Activated B cell treated with CpG ODN at 0.5 μM for 24 hours (primary cell): ENCODE data around the gene ACBD6. TPM values are rescaled to one million over a fixed set of nuclear protein-coding genes. Genes with fewer than 3 reads are reported as not detected.

ENCODE experiments used
- ATAC-seq: fragments of 200-7000 bp; cut with Tn5 transposase; one replicate; pipeline ENCODE4 v1.10.0; 2021; ENCODE audit warnings: low read depth, mild to moderate bottlenecking, moderate library complexity
- CTCF ChIA-PET: fragments of 350-600 bp; sonication (Branson Sonifier 250); formaldehyde crosslinking; loops from one replicate; lab custom pipeline; 2021; ENCODE audit warnings: antibody characterized with exemption; lab: Charles Lee
- POLR2A ChIA-PET: fragments of 350-600 bp; sonication (Branson Sonifier 250); formaldehyde crosslinking; loops from one replicate; lab custom pipeline; 2021; ENCODE audit warnings: antibody characterized with exemption; lab: Charles Lee
- DNase-seq: peaks from one replicate; pipeline ENCODE4 v3.0.0; 2022
- H3K27ac Mint-ChIP-seq: one replicate; pipeline ENCODE4 v1.8.0; 2020; ENCODE audit warnings: mixed read lengths
- H3K27me3 Mint-ChIP-seq: one replicate; pipeline ENCODE4 v1.8.0; 2021; ENCODE audit warnings: mixed read lengths
- H3K36me3 Mint-ChIP-seq: one replicate; pipeline ENCODE4 v1.8.0; 2021; ENCODE audit warnings: low read depth, mixed read lengths
- H3K4me1 Mint-ChIP-seq: one replicate; pipeline ENCODE4 v1.8.0; 2021; ENCODE audit warnings: mixed read lengths
- H3K4me3 Mint-ChIP-seq: one replicate; pipeline ENCODE4 v1.8.0; 2020; ENCODE audit warnings: mild to moderate bottlenecking, mixed read lengths
- H3K9me3 Mint-ChIP-seq: one replicate; pipeline ENCODE4 v1.8.0; 2020; ENCODE audit warnings: mixed read lengths
- CTCF ChIP-seq: fragments of 200-600 bp; IDR thresholded peaks from one replicate; pipeline ENCODE4 v1.8.0; 2022; ENCODE audit warnings: antibody characterized with exemption, mild to moderate bottlenecking
- intact Hi-C: fragments of 100-400 bp; cut with micrococcal nuclease; formaldehyde crosslinking; loops from one replicate; pipeline ENCODE4 v1.15.1; 2024
- total RNA-seq: library from RNA; stranded (reverse); gene quantifications from 2 replicates; pipeline ENCODE4 v1.2.3, GENCODE V29; 2022

ACBD6 gene
- total RNA-seq, 1 donor from 2014 or later, result 61.5 TPM

- intact Hi-C loops, result no loop called here
- POLR2A ChIA-PET, result no interaction called here
- Mint-ChIP-seq H3K9me3 (peaks cover 4% of the 10 kb centered on the region), H3K27ac (no peak overlapping the region), H3K27me3 (no peaks in the 10 kb centered on the region), H3K4me3 (no peak overlapping the region), H3K36me3 (peaks cover 24% of the 10 kb centered on the region), H3K4me1 (no peaks in the 10 kb centered on the region)
- TF ChIP-seq CTCF, result no peak
- no peak for ATAC-seq
- DNase-seq, result no peak
- CTCF ChIA-PET, result no interaction called here
These were observed 207.7 kb downstream of the ACBD6 start for GRCh38 chr1:180294711-180295110.

GRCh38 chr1:180291004-180291403, 211.4 kb downstream of the ACBD6 start:
- no peaks in the 10 kb centered on the region for H3K27me3 Mint-ChIP-seq
- no peak for DNase-seq
- H3K36me3 Mint-ChIP-seq, result peaks cover 32% of the 10 kb centered on the region
- no peak overlapping the region for H3K4me3 Mint-ChIP-seq
- intact Hi-C loops, result no loop called here
- no peak overlapping the region for H3K27ac Mint-ChIP-seq
- no peaks in the 10 kb centered on the region for H3K4me1 Mint-ChIP-seq
- CTCF ChIA-PET, result no interaction called here
- TF ChIP-seq CTCF, result no peak
- POLR2A ChIA-PET, result no interaction called here
- ATAC-seq, result no peak
- H3K9me3 Mint-ChIP-seq, result peaks cover 4% of the 10 kb centered on the region

- no peak overlapping the region for H3K27ac Mint-ChIP-seq
- H3K27me3 Mint-ChIP-seq, result no peaks in the 10 kb centered on the region
- no peak for DNase-seq
- peaks cover 4% of the 10 kb centered on the region for H3K9me3 Mint-ChIP-seq
- H3K36me3 Mint-ChIP-seq, result peaks cover 35% of the 10 kb centered on the region
- H3K4me1 Mint-ChIP-seq, result no peaks in the 10 kb centered on the region
- no peak for TF ChIP-seq CTCF
- H3K4me3 Mint-ChIP-seq, result no peak overlapping the region
- CTCF ChIA-PET, result no interaction called here
- POLR2A ChIA-PET, result no interaction called here
- intact Hi-C loops, result no loop called here
- no peak for ATAC-seq
These were observed 211.9 kb downstream of the ACBD6 start for GRCh38 chr1:180290265-180291001.

- no peak for ATAC-seq
- Mint-ChIP-seq H3K9me3 (peaks cover 4% of the 10 kb centered on the region), H3K36me3 (peaks cover 44% of the 10 kb centered on the region), H3K4me1 (no peaks in the 10 kb centered on the region), H3K27ac (no peak overlapping the region), H3K27me3 (no peaks in the 10 kb centered on the region), H3K4me3 (no peak overlapping the region)
- no peak for TF ChIP-seq CTCF
- no peak for DNase-seq
- ChIA-PET CTCF (no interaction called here), POLR2A (no interaction called here)
- intact Hi-C loops, result no loop called here
These were observed 213.4 kb downstream of the ACBD6 start for GRCh38 chr1:180288940-180289339.

- CTCF ChIA-PET, result no interaction called here
- H3K27ac Mint-ChIP-seq, result no peak overlapping the region
These were observed 214.2 kb downstream of the ACBD6 start for GRCh38 chr1:180287988-180288705.

More at GRCh38 chr1:180287988-180288705, 214.2 kb downstream of the ACBD6 start:
- ATAC-seq, result no peak
- POLR2A ChIA-PET, result interaction anchor here (0.6 kb wide), 1 partner anchor 1893 kb away, joined by 3 read pairs; no protein-coding TSS in a partner anchor
- no peaks in the 10 kb centered on the region for H3K4me1 Mint-ChIP-seq
- intact Hi-C loops, result no loop called here
- H3K4me3 Mint-ChIP-seq, result no peak overlapping the region
- no peak for DNase-seq
- H3K36me3 Mint-ChIP-seq, result peaks cover 48% of the 10 kb centered on the region
- no peaks in the 10 kb centered on the region for H3K27me3 Mint-ChIP-seq
- TF ChIP-seq CTCF, result no peak
- H3K9me3 Mint-ChIP-seq, result peaks cover 4% of the 10 kb centered on the region
